Thoracic aorta (tissue), 2 donors: ENCODE results near the gene CD48. TPM values are rescaled to one million over a fixed set of nuclear protein-coding genes. Genes with fewer than 3 reads are reported as not detected.
"Not testable (repeated sequence)": the region's sequence is repeated elsewhere in the genome, so short reads cannot be mapped to it uniquely, and the experiment has no call there.

Experiments used
- ATAC-seq: fragments of 150-250 bp; one replicate; pipeline ENCODE4 v1.8.0; 2017; ENCODE audit warnings: low read depth; ENCODE audit not compliant: insufficient number of reproducible peaks, low FRiP score
- DNase-seq: peaks from one replicate; pipeline ENCODE4 v3.0.0-alpha.2; 2020; ENCODE audit warnings: low spot score
- H3K27ac ChIP-seq, 2 donors: fragments of 200-600 bp; sonication (generic); 1 replicate in 1 of 2; 2 replicates in 1 of 2; pipeline ENCODE4 v1.5.1; 2016; ENCODE audit warnings: mild to moderate bottlenecking in 2 of 2, moderate library complexity in 2 of 2
- H3K27me3 ChIP-seq: fragments of 200-600 bp; sonication (generic); replicated peaks from 2 replicates; pipeline ENCODE4 v1.6.0; 2016; ENCODE audit warnings: mild to moderate bottlenecking; ENCODE audit not compliant: insufficient read depth
- H3K36me3 ChIP-seq: fragments of 200-600 bp; sonication (generic); one replicate; pipeline ENCODE4 v1.5.1; 2016
- H3K4me1 ChIP-seq, 2 donors: fragments of 200-600 bp; sonication (generic); 1 replicate in 1 of 2; 2 replicates in 1 of 2; pipeline versions ENCODE4 v1.5.1 to v1.6.0; 2016; ENCODE audit warnings: low read depth in 2 of 2, mild to moderate bottlenecking in 1 of 2; ENCODE audit not compliant: control insufficient read depth in 1 of 2
- H3K4me3 ChIP-seq: fragments of 200-600 bp; sonication (generic); 2 replicates; pipeline ENCODE4 v1.5.1; 2016; ENCODE audit warnings: mild to moderate bottlenecking
- H3K9me3 ChIP-seq: fragments of 200-600 bp; sonication (generic); 2 replicates; pipeline ENCODE4 v1.5.1; 2016
- total RNA-seq, 2 donors: library from RNA; depleted of rRNA; stranded (reverse); fragments of >200 nt; gene quantifications; one replicate each; pipeline versions ENCODE4 v1.1.0 to v1.2.3, GENCODE V29; 2016
- TF ChIP-seq, protein P1 (sequence below): fragments of 200-600 bp; sonication (generic); IDR thresholded peaks from one replicate; pipeline ENCODE4 v1.5.1; 2019; ENCODE audit warnings: antibody characterized with exemption

Gene CD48
- total RNA-seq, 2 donors from 2014 or later: 9.0 to 9.9 TPM

GRCh38 chr1:160734301-160734700 is 22.7 kb upstream of the CD48 start:
- H3K4me1 ChIP-seq: no peaks in the 10 kb centered on the region
- H3K27ac ChIP-seq: no peak overlapping the region
- no peaks in the 10 kb centered on the region for H3K36me3 ChIP-seq
- H3K9me3 ChIP-seq: peaks cover 7% of the 10 kb centered on the region
- ATAC-seq (no peak), DNase-seq (no peak)
- no peak overlapping the region for H3K4me3 ChIP-seq
- TF ChIP-seq, protein P1, sequence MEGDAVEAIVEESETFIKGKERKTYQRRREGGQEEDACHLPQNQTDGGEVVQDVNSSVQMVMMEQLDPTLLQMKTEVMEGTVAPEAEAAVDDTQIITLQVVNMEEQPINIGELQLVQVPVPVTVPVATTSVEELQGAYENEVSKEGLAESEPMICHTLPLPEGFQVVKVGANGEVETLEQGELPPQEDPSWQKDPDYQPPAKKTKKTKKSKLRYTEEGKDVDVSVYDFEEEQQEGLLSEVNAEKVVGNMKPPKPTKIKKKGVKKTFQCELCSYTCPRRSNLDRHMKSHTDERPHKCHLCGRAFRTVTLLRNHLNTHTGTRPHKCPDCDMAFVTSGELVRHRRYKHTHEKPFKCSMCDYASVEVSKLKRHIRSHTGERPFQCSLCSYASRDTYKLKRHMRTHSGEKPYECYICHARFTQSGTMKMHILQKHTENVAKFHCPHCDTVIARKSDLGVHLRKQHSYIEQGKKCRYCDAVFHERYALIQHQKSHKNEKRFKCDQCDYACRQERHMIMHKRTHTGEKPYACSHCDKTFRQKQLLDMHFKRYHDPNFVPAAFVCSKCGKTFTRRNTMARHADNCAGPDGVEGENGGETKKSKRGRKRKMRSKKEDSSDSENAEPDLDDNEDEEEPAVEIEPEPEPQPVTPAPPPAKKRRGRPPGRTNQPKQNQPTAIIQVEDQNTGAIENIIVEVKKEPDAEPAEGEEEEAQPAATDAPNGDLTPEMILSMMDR: no peak
- H3K27me3 ChIP-seq: no peaks in the 10 kb centered on the region

- no peaks in the 10 kb centered on the region for H3K27me3 ChIP-seq
- no peaks in the 10 kb centered on the region for H3K4me1 ChIP-seq
- TF ChIP-seq, protein P1: no peak
- DNase-seq: no peak
- no peaks in the 10 kb centered on the region for H3K36me3 ChIP-seq
- H3K27ac ChIP-seq: no peak overlapping the region
- peaks cover 7% of the 10 kb centered on the region for H3K9me3 ChIP-seq
- H3K4me3 ChIP-seq: no peak overlapping the region
- ATAC-seq: no peak
Observed at GRCh38 chr1:160733898-160734297, 22.3 kb upstream of the CD48 start.

DNA sequence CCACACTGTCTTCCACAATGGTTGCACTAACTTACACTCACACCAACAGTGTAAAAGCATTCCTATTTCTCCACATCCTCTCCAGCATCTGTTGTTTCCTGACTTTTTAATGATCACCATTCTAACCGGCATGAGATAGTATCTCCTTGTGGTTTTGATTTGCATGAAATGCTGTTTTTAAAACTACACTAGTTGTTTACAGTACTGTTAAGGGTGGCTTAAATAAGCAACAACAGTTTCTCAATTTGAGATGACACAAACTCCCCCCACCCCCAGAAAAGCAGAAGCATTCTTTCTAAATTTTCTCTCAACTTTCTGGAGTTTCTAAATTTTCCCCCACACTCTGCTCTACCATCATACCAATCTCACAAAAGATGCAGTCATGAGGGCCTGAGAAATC is 20.4 kb upstream of the CD48 start:
- Histone ChIP-seq H3K4me3 (no peak overlapping the region), H3K27ac (no peak overlapping the region), H3K4me1 (peaks cover 0 to 4% of the 10 kb centered on the region in 2 donors), H3K36me3 (no peaks in the 10 kb centered on the region), H3K9me3 (peaks cover 2% of the 10 kb centered on the region), H3K27me3 (no peaks in the 10 kb centered on the region)
- TF ChIP-seq, protein P1: no peak
- DNase-seq (no peak), ATAC-seq (no peak)

GRCh38 chr1:160731564-160731963 is 19.9 kb upstream of the CD48 start:
- not testable (repeated sequence) for ATAC-seq, H3K4me3 ChIP-seq, H3K27me3 ChIP-seq, H3K4me1 ChIP-seq, DNase-seq, H3K27ac ChIP-seq, H3K9me3 ChIP-seq, H3K36me3 ChIP-seq

GRCh38 chr1:160727316-160727640 is 15.7 kb upstream of the CD48 start:
- Histone ChIP-seq H3K4me1 (peaks cover 6 to 17% of the 10 kb centered on the region in 2 donors), H3K4me3 (no peak overlapping the region), H3K36me3 (no peaks in the 10 kb centered on the region), H3K27me3 (no peaks in the 10 kb centered on the region), H3K27ac (no peak overlapping the region), H3K9me3 (no peaks in the 10 kb centered on the region)
- ATAC-seq (no peak), DNase-seq (no peak)
- TF ChIP-seq, protein P1: no peak
